CD4-positive, alpha-beta T cell treated with Interleukin-6 at 100 ng/mL for 8 hours (primary cell): ENCODE data around the gene PRSS16.
"Not testable (repeated sequence)": the region's sequence is repeated elsewhere in the genome, so short reads cannot be mapped to it uniquely, and the experiment has no call there.

Experiments
- DNase-seq: peaks from one replicate; pipeline ENCODE4 v3.0.0-alpha.2; 2020; ENCODE audit warnings: mixed read lengths, low spot score

Gene PRSS16

GRCh38 chr6:27247133-27247836 lies at the start of gene PRSS16:
Gene PRSS16, plus strand, starts transcription at chr6:27247701. Its CDS starts 37 bp downstream, at chr6:27247738.
- no peak for DNase-seq

GRCh38 chr6:27205375-27206278 lies 41.9 kb upstream of the PRSS16 start:
- DNase-seq: peak; percentile 22

GRCh38 chr6:27206806-27207205 lies 40.7 kb upstream of the PRSS16 start:
- no peak for DNase-seq

GRCh38 chr6:27208042-27208441 lies 39.5 kb upstream of the PRSS16 start:
- no peak for DNase-seq

- DNase-seq: no peak
These were observed 38.3 kb upstream of the PRSS16 start for GRCh38 chr6:27209196-27209595.

- no peak for DNase-seq
These were observed 37.7 kb upstream of the PRSS16 start for GRCh38 chr6:27209659-27210269.

GRCh38 chr6:27213091-27213517 lies 34.4 kb upstream of the PRSS16 start:
- not testable (repeated sequence) for DNase-seq

GRCh38 chr6:27213544-27214125 lies 33.9 kb upstream of the PRSS16 start:
- no peak for DNase-seq

- DNase-seq: no peak
These were observed 33.3 kb upstream of the PRSS16 start for GRCh38 chr6:27214126-27214601.

- no peak for DNase-seq
These were observed 30.6 kb upstream of the PRSS16 start for GRCh38 chr6:27216874-27217273.

GRCh38 chr6:27222971-27223370 lies 24.5 kb upstream of the PRSS16 start:
- DNase-seq: not testable (repeated sequence)

- no peak for DNase-seq
These were observed 22.8 kb upstream of the PRSS16 start for GRCh38 chr6:27224729-27225128.

GRCh38 chr6:27228963-27229477 lies 18.5 kb upstream of the PRSS16 start:
- no peak for DNase-seq

- no peak for DNase-seq
These were observed 16.8 kb upstream of the PRSS16 start for GRCh38 chr6:27230758-27231111.

- no peak for DNase-seq
These were observed 12.9 kb upstream of the PRSS16 start for GRCh38 chr6:27234576-27234975.

GRCh38 chr6:27237089-27237803 lies 10.3 kb upstream of the PRSS16 start:
- DNase-seq: no peak

- no peak for DNase-seq
These were observed 9.2 kb upstream of the PRSS16 start for GRCh38 chr6:27238010-27238983.

- no peak for DNase-seq
These were observed 8.2 kb upstream of the PRSS16 start for GRCh38 chr6:27239258-27239657.

- DNase-seq: no peak
These were observed 6.1 kb upstream of the PRSS16 start for GRCh38 chr6:27241443-27241842.

- DNase-seq: no peak
These were observed 4.8 kb upstream of the PRSS16 start for GRCh38 chr6:27242589-27243265.
